ENCODE data around the gene PODXL2.

The PODXL2 gene

GRCh38 chr3:127665165-127665564 is 36.2 kb downstream of the PODXL2 start:
- in situ Hi-C loops (cut with HindIII; ENCODE audit: low sequenced_read_pairs), result no loop called here

GRCh38 chr3:127665586-127665985 is 36.6 kb downstream of the PODXL2 start:
- no peak for DNase-seq (ENCODE audit: low read depth)
- no peak overlapping the region for H3K4me3 ChIP-seq (ENCODE audit: low read depth, low read length)
- TF ChIP-seq, protein P1, sequence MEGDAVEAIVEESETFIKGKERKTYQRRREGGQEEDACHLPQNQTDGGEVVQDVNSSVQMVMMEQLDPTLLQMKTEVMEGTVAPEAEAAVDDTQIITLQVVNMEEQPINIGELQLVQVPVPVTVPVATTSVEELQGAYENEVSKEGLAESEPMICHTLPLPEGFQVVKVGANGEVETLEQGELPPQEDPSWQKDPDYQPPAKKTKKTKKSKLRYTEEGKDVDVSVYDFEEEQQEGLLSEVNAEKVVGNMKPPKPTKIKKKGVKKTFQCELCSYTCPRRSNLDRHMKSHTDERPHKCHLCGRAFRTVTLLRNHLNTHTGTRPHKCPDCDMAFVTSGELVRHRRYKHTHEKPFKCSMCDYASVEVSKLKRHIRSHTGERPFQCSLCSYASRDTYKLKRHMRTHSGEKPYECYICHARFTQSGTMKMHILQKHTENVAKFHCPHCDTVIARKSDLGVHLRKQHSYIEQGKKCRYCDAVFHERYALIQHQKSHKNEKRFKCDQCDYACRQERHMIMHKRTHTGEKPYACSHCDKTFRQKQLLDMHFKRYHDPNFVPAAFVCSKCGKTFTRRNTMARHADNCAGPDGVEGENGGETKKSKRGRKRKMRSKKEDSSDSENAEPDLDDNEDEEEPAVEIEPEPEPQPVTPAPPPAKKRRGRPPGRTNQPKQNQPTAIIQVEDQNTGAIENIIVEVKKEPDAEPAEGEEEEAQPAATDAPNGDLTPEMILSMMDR (IDR thresholded peaks at IDR 0.05; ENCODE audit: low read depth, low read length, missing control alignments), result no peak
- in situ Hi-C loops (cut with HindIII; ENCODE audit: low sequenced_read_pairs), result no loop called here

More at GRCh38 chr3:127665165-127665564, 36.2 kb downstream of the PODXL2 start:
- no peak for DNase-seq (ENCODE audit: low read depth)
- TF ChIP-seq, protein P1 (IDR thresholded peaks at IDR 0.05; ENCODE audit: low read depth, low read length, missing control alignments), result no peak
- H3K4me3 ChIP-seq (ENCODE audit: low read depth, low read length), result no peak overlapping the region

GRCh38 chr3:127666676-127667075 is 37.7 kb downstream of the PODXL2 start:
- in situ Hi-C loops (cut with HindIII; ENCODE audit: low sequenced_read_pairs), result no loop called here
- no peak for DNase-seq (ENCODE audit: low read depth)
- TF ChIP-seq, protein P1 (IDR thresholded peaks at IDR 0.05; ENCODE audit: low read depth, low read length, missing control alignments), result no peak
- no peak overlapping the region for H3K4me3 ChIP-seq (ENCODE audit: low read depth, low read length)

DNA sequence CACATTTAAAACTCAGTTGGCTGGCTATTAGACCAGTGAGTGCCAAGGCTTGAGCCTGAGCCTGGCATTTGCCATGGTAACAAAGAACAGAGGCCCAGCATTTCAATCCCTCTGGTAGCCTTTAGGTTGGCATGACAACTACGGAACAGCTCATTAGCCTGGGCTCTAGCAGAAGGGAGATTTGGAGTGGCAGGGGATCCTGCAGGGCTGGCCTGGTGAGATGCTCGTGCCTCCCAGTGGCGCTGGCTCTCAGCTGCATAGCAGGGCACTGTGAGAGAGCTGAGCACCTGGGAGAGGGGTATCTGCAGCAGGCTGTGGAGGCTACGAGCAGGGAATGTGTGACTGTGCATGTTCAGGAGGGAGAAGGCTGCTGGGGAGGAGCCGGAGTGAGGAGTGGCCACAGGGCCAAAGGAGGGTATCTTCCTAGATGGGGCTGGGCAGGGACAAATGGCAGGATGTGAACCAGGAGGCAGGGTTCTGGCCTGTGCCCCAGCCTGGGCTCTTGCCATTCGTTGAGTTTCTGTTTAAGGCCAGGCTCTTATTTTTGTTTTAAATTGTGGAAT is 38.2 kb downstream of the PODXL2 start:
- TF ChIP-seq, protein P1 (IDR thresholded peaks at IDR 0.05; ENCODE audit: low read depth, low read length, missing control alignments), result no peak
- H3K4me3 ChIP-seq (ENCODE audit: low read depth, low read length), result no peak overlapping the region
- DNase-seq (ENCODE audit: low read depth), result no peak
- in situ Hi-C loops (cut with HindIII; ENCODE audit: low sequenced_read_pairs), result no loop called here

GRCh38 chr3:127668906-127669305 is 39.9 kb downstream of the PODXL2 start:
- TF ChIP-seq, protein P1 (IDR thresholded peaks at IDR 0.05; ENCODE audit: low read depth, low read length, missing control alignments), result no peak
- no peak for DNase-seq (ENCODE audit: low read depth)
- no peak overlapping the region for H3K4me3 ChIP-seq (ENCODE audit: low read depth, low read length)
- in situ Hi-C loops (cut with HindIII; ENCODE audit: low sequenced_read_pairs), result no loop called here

GRCh38 chr3:127669541-127670228 is 40.7 kb downstream of the PODXL2 start:
- DNase-seq (ENCODE audit: low read depth), result no peak
- in situ Hi-C loops (cut with HindIII; ENCODE audit: low sequenced_read_pairs), result no loop called here
- TF ChIP-seq, protein P1 (IDR thresholded peaks at IDR 0.05; ENCODE audit: low read depth, low read length, missing control alignments), result no peak

More at GRCh38 chr3:127669541-127670228, 40.7 kb downstream of the PODXL2 start:
- no peak overlapping the region for H3K4me3 ChIP-seq (ENCODE audit: low read depth, low read length)

Measured in astrocyte of the cerebellum (primary cell).